ENCODE data around the gene CDRT4.

Gene CDRT4

GRCh38 chr17:15431766-15432165 lies 35.7 kb downstream of the CDRT4 start:
- DNase-seq (ENCODE audit: low spot score): no peak

GRCh38 chr17:15431196-15431595 lies 36.2 kb downstream of the CDRT4 start:
- no peak for DNase-seq (ENCODE audit: low spot score)

- no peak for DNase-seq (ENCODE audit: low spot score)
Observed at GRCh38 chr17:15424521-15424920, 42.9 kb downstream of the CDRT4 start.

GRCh38 chr17:15422392-15422965 lies 44.9 kb downstream of the CDRT4 start:
- DNase-seq (ENCODE audit: low spot score): no peak

- no peak for DNase-seq (ENCODE audit: low spot score)
Observed at GRCh38 chr17:15418781-15419180, 48.6 kb downstream of the CDRT4 start.

GRCh38 chr17:15414532-15415306 lies 52.7 kb downstream of the CDRT4 start:
- no peak for DNase-seq (ENCODE audit: low spot score)

GRCh38 chr17:15413101-15413771 lies 54.2 kb downstream of the CDRT4 start:
- no peak for DNase-seq (ENCODE audit: low spot score)

- DNase-seq (ENCODE audit: low spot score): no peak
Observed at GRCh38 chr17:15412606-15413005, 54.8 kb downstream of the CDRT4 start.

GRCh38 chr17:15411384-15412198 lies 55.8 kb downstream of the CDRT4 start:
- DNase-seq (ENCODE audit: low spot score): no peak

GRCh38 chr17:15409721-15410250 lies 57.6 kb downstream of the CDRT4 start:
- DNase-seq (ENCODE audit: low spot score): no peak

GRCh38 chr17:15408803-15409202 lies 58.6 kb downstream of the CDRT4 start:
- no peak for DNase-seq (ENCODE audit: low spot score)

GRCh38 chr17:15406081-15406480 lies 61.3 kb downstream of the CDRT4 start:
- no peak for DNase-seq (ENCODE audit: low spot score)

- DNase-seq (ENCODE audit: low spot score): no peak
Observed at GRCh38 chr17:15405058-15405415, 62.4 kb downstream of the CDRT4 start.

GRCh38 chr17:15404106-15405057 lies 63.0 kb downstream of the CDRT4 start:
- no peak for DNase-seq (ENCODE audit: low spot score)

- DNase-seq (ENCODE audit: low spot score): no peak
Observed at GRCh38 chr17:15403276-15403939, 64.0 kb downstream of the CDRT4 start.

- DNase-seq (ENCODE audit: low spot score): no peak
Observed at GRCh38 chr17:15399443-15399842, 68.0 kb downstream of the CDRT4 start.

- DNase-seq (ENCODE audit: low spot score): no peak
Observed at GRCh38 chr17:15398736-15399331, 68.6 kb downstream of the CDRT4 start.

GRCh38 chr17:15398291-15398690 lies 69.1 kb downstream of the CDRT4 start:
- DNase-seq (ENCODE audit: low spot score): no peak

- no peak for DNase-seq (ENCODE audit: low spot score)
Observed at GRCh38 chr17:15397620-15398019, 69.8 kb downstream of the CDRT4 start.

GRCh38 chr17:15395091-15395490 lies 72.3 kb downstream of the CDRT4 start:
- DNase-seq (ENCODE audit: low spot score): no peak

Data from CD4-positive, alpha-beta T cell treated with Interleukin-2 at 100 ng/mL for 4 hours (primary cell).